SJCRH30 (cell line): ENCODE measurements around the gene LIN28B. TPM values are rescaled to one million over a fixed set of nuclear protein-coding genes. Genes with fewer than 3 reads are reported as not detected.
"Not testable (repeated sequence)": the region's sequence is repeated elsewhere in the genome, so short reads cannot be mapped to it uniquely, and the experiment has no call there.

Experiments
- DNase-seq, 2 experiments: peaks; one replicate each; pipeline ENCODE4 v3.0.0-alpha.2; 2015 to 2020
- H3K27ac ChIP-seq: fragments of 250-450 bp; sonication (Bioruptor Pico); 2 replicates; pipeline ENCODE4 v1.5.1; 2020; ENCODE audit warnings: mild to moderate bottlenecking, moderate library complexity
- H3K27me3 ChIP-seq: fragments of 250-450 bp; sonication (Bioruptor Pico); 2 replicates; pipeline ENCODE4 v1.5.1; 2020; ENCODE audit warnings: mild to moderate bottlenecking, moderate library complexity
- H3K36me3 ChIP-seq: fragments of 250-450 bp; sonication (Bioruptor Pico); 2 replicates; pipeline ENCODE4 v1.5.1; 2020; ENCODE audit warnings: mild to moderate bottlenecking, moderate library complexity
- H3K4me1 ChIP-seq: fragments of 250-450 bp; sonication (Bioruptor Pico); 2 replicates; pipeline ENCODE4 v1.5.1; 2020; ENCODE audit warnings: mild to moderate bottlenecking, moderate library complexity
- H3K4me3 ChIP-seq: fragments of 250-450 bp; sonication (Bioruptor Pico); 2 replicates; pipeline ENCODE4 v1.5.1; 2020; ENCODE audit warnings: mild to moderate bottlenecking, moderate library complexity
- H3K9me3 ChIP-seq: fragments of 250-450 bp; sonication (Bioruptor Pico); replicated peaks from 2 replicates; pipeline ENCODE4 v1.5.1; 2020; ENCODE audit warnings: mild to moderate bottlenecking, moderate library complexity
- total RNA-seq: library from RNA; depleted of rRNA; stranded (reverse); fragments of >200 nt; shearing (Covaris generic); gene quantifications from 2 replicates; pipeline ENCODE4 v1.2.3, GENCODE V29; 2014

Gene LIN28B
- total RNA-seq, 1 experiment from 2014 or later, result 22.4 TPM

DNA sequence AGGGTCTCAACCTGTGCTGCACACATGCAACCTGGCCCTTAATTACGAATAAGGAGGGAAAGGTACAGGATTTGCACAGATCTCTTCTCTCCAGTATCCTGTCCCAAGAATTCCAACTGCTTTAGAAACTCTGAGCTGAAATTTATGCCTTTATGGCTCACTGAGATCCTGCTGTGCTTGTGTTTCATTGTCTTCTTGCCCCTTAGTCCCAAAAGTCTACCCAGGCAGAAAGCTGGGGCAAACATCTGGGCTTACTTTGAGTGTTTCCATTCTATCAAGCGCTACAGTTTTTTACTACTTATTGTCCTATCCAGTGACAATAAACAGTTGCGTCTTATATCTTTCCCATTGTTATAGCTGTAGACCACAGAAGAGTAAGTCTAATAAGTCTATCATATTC is 99.7 kb downstream of the LIN28B start:
- no peaks in the 10 kb centered on the region for H3K36me3 ChIP-seq
- peaks cover 2% of the 10 kb centered on the region for H3K9me3 ChIP-seq
- DNase-seq, result no peak
- no peaks in the 10 kb centered on the region for H3K4me1 ChIP-seq
- H3K27me3 ChIP-seq, result no peaks in the 10 kb centered on the region
- no peak overlapping the region for H3K4me3 ChIP-seq
- H3K27ac ChIP-seq, result no peak overlapping the region

DNA sequence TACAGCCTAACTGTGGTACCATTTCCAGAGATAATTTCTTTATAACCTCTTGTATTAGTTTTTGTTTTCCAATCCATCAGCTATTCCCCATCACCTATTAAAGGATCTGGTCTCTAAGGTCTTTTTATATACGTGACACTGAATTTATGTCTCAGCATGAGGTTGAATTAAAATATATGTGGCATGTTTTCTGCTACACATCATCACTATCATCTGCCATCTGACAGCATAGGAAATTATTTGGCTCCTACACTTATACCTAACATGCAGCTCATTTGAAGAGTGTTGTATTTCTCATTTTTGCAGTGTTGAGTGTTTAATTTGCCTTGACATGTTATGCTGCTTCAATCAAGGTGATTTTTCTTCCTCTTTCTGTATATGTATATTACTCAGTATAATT is 100.3 kb downstream of the LIN28B start:
- Histone ChIP-seq H3K4me1 (no peaks in the 10 kb centered on the region), H3K4me3 (no peak overlapping the region), H3K27me3 (no peaks in the 10 kb centered on the region), H3K27ac (no peak overlapping the region), H3K9me3 (peaks cover 2% of the 10 kb centered on the region), H3K36me3 (no peaks in the 10 kb centered on the region)
- no peak for DNase-seq

DNA sequence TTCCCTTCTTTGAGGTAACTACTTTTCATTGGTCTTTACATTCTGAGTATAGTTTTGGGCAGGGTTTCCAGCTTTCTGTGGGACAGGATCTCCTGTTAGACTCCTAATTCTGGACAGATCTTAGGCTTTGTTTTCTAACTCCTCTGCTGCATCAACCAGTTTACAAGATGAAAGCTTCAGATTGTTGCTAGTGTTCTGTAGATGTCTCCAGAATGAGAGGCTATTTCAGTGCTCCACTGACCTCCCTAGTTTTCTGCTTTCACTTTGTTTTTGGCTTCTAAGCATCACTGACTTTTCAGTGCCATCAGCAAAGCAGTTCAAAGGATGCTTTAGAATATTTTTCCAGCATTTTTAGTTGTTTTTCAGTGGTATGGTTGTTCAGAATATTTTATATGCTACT is 101.4 kb downstream of the LIN28B start:
- Histone ChIP-seq H3K4me1 (no peaks in the 10 kb centered on the region), H3K4me3 (no peak overlapping the region), H3K36me3 (no peaks in the 10 kb centered on the region), H3K27me3 (no peaks in the 10 kb centered on the region), H3K9me3 (no peaks in the 10 kb centered on the region), H3K27ac (no peak overlapping the region)
- DNase-seq, result no peak

DNA sequence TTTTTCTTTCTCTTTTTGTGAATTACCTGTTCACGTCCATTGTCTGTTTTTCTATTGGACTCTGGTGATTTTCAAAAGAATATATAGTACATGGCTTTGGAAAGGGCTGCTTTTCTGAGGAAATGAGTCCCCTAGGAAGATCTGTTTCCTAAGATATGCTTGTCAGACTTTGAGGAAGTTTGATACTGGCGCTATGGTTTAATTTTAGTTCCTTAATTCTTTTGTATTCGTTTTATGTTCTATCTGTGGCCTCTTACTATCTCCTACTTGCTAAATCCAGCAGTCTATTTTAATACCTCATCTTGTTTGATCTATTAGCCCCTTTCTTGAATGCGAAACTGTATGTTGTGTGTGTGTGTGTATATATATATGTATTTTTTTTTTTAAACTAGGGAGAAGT is 101.9 kb downstream of the LIN28B start:
- Histone ChIP-seq H3K36me3 (no peaks in the 10 kb centered on the region), H3K27ac (no peak overlapping the region), H3K27me3 (no peaks in the 10 kb centered on the region), H3K9me3 (no peaks in the 10 kb centered on the region), H3K4me1 (no peaks in the 10 kb centered on the region), H3K4me3 (no peak overlapping the region)
- DNase-seq, result no peak

DNA sequence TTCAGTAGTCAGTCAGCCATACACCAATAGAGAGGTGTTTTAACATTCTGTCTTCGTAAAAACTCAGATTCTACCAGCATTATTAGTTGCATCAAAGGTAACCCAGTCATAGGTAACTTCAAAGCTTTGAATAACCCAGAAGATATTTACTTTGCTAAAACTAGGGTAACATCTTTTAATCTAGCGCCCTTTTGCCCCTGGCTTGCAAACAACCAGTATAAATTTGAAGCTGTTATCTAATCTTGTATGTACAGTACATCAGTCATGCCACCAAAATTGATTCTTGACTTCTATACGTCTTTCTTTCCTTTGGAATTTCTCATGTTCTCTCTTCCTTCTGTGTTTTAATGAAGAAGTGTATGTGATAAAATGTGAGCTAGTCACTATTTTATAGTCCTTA is 109.3 kb downstream of the LIN28B start:
- no peak for DNase-seq
- no peaks in the 10 kb centered on the region for H3K9me3 ChIP-seq
- H3K27me3 ChIP-seq, result no peaks in the 10 kb centered on the region
- H3K4me3 ChIP-seq, result no peak overlapping the region
- no peaks in the 10 kb centered on the region for H3K4me1 ChIP-seq
- no peak overlapping the region for H3K27ac ChIP-seq
- no peaks in the 10 kb centered on the region for H3K36me3 ChIP-seq

DNA sequence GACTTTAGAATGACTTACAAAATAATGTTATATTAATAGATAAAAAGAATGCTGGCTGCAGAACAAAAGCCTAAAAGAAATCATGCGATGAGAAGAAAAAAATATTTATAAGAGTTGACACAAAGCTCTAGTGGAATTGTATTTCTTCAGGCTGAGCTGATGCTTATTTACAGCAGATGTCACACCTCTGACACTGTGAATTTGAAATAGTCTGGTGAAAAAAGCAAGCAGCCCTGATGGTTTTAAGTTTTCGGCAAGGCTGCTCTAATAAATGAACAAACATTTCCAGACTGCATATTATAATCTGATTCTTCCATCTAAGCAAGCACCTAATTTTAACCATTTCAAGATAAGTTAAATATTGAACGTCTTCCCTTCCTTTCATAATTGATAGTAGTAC is 109.9 kb downstream of the LIN28B start:
- H3K9me3 ChIP-seq, result no peaks in the 10 kb centered on the region
- no peaks in the 10 kb centered on the region for H3K4me1 ChIP-seq
- no peaks in the 10 kb centered on the region for H3K36me3 ChIP-seq
- no peak overlapping the region for H3K27ac ChIP-seq
- H3K27me3 ChIP-seq, result no peaks in the 10 kb centered on the region
- H3K4me3 ChIP-seq, result no peak overlapping the region
- DNase-seq, result no peak

DNA sequence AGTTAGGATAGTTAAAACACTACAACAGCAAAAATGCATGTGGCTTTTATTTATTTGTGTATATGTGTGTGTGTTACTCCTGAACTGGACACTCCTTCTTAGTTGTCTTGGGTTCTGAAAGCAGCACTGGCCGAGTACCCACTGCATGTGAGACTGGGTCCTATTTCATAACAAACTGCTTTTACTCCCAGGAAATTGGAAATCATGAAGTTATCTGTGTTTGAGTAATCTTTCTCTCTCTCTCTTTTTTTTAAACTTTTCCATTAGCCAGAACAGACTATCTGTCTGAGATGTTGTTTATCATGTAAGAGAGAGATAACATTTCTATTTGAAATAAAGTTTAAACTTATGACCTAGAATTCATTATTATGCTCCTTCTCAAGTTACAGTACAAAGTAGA is 110.4 kb downstream of the LIN28B start:
- DNase-seq, result no peak
- H3K36me3 ChIP-seq, result no peaks in the 10 kb centered on the region
- H3K27me3 ChIP-seq, result no peaks in the 10 kb centered on the region
- no peak overlapping the region for H3K27ac ChIP-seq
- no peaks in the 10 kb centered on the region for H3K4me1 ChIP-seq
- no peak overlapping the region for H3K4me3 ChIP-seq
- no peaks in the 10 kb centered on the region for H3K9me3 ChIP-seq

DNA sequence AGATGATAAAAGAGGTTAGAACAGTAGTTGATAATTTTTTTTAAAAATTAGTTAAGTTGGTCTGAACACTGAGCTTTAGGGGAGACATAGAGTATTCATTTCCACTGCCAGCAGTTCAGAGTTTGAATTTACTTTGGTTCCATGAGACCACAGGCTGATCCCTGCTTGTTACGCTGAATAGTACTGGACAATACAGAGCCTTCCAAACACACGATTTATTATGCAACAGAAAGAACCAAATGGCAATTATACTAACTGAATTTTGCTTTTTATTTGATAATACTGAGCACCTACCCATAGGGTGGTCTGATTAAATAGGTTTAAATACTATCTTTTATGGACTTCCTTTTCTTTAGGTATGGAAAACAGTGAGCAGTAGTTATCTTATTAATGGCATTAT is 111.5 kb downstream of the LIN28B start:
- no peaks in the 10 kb centered on the region for H3K27me3 ChIP-seq
- no peaks in the 10 kb centered on the region for H3K36me3 ChIP-seq
- no peaks in the 10 kb centered on the region for H3K9me3 ChIP-seq
- no peak for DNase-seq
- H3K27ac ChIP-seq, result no peak overlapping the region
- H3K4me3 ChIP-seq, result no peak overlapping the region
- no peaks in the 10 kb centered on the region for H3K4me1 ChIP-seq

DNA sequence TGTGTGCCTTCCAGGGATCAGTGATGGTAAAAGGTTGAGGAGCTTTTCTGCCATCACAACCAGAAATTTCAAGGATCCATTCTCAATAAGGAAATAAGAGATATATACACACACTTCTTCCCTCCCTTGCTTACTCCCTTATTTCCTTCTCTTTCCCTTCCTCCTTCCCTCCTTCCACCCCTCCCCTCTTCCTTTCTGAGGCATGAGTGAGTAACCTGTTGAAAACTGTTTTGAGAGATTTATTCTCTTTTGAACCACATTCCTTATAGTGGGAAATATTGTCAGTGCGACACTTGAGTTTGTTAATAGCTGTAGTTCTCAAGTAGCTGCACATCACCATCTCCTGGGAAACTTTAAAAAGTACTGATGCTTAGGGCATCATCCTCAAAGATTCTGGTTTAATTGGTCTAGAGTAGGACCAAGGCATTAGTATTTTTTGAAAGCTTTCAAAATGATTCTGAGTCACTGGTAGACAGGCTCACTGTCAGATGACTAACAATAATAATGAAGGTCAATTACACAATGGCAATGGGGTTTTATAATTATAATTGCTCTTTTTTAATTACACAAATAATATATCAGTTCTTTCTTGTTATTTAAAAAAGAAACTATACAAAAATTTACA is 113.0 kb downstream of the LIN28B start:
- H3K9me3 ChIP-seq, result no peaks in the 10 kb centered on the region
- DNase-seq, result no peak

DNA sequence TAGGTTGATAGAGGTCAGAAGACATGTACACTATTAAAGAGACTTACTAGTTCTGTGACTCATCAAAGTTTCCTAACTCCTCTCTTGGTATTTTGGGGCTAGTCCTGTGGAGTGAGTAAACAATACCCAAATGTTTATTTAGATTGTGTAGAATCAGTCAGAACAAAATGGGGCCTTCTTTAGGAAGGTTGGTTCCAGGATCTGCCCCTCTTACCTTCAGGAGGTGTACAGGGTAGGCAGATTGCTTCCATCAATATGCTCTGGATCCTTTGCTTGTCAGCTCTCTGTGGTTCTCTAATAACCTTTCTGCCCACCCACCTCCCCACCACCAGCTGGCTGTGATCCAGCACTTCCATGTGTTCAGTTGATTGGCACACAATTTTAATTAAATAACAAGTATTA is 115.9 kb downstream of the LIN28B start:
- Histone ChIP-seq H3K9me3 (no peaks in the 10 kb centered on the region), H3K4me3 (no peak overlapping the region), H3K36me3 (no peaks in the 10 kb centered on the region), H3K4me1 (peaks cover 3% of the 10 kb centered on the region; the same call in 1 of the 2 replicates), H3K27me3 (no peaks in the 10 kb centered on the region), H3K27ac (no peak overlapping the region)
- DNase-seq, result no peak

More for the DNA sequence above, 113.0 kb downstream of the LIN28B start:
- Histone ChIP-seq H3K27me3 (no peaks in the 10 kb centered on the region), H3K36me3 (no peaks in the 10 kb centered on the region), H3K27ac (no peak overlapping the region), H3K4me1 (no peaks in the 10 kb centered on the region), H3K4me3 (no peak overlapping the region)

DNA sequence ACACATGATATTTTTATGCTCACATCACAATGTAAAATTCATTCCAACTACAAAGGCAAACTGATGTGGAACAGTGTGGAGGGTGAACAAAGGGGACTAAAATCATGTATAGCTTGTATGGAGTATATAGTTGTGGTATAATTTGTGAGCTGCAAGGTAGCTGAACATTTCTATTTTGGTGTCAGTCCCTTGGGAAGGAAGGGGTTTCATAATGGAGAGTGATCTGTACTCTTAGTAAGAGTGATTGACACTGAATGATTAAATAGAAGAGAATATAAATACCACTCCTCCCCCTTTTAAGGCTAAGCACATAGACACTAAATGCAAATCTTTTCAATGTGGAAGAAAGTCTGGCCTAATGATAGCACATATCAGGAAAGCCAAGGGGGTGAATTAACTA is 118.3 kb downstream of the LIN28B start:
- H3K36me3 ChIP-seq, result no peaks in the 10 kb centered on the region
- H3K4me1 ChIP-seq, result peaks cover 3% of the 10 kb centered on the region; the same call in 1 of the 2 replicates
- H3K9me3 ChIP-seq, result no peaks in the 10 kb centered on the region
- H3K27me3 ChIP-seq, result no peaks in the 10 kb centered on the region
- no peak overlapping the region for H3K4me3 ChIP-seq
- H3K27ac ChIP-seq, result no peak overlapping the region
- DNase-seq, result no peak

DNA sequence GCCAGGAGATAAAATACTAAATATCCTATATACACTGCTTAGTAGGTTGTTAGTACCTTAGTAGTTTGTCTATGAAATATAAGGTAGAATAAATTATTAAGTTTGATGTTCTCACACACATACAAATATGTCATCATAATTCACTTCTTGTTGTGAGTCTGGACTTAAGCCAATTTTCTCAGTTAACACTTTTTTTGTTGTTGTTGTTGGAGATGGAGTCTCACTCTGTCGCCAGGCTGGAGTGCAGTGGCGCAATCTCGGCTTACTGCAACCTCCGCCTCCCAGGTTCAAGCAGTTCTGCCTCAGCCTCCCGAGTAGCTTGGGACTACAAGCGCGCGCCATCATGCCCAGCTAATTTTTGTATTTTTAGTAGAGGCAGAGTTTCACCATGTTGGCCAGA is 119.5 kb downstream of the LIN28B start:
- not testable (repeated sequence) for H3K4me3 ChIP-seq, H3K9me3 ChIP-seq, DNase-seq

DNA sequence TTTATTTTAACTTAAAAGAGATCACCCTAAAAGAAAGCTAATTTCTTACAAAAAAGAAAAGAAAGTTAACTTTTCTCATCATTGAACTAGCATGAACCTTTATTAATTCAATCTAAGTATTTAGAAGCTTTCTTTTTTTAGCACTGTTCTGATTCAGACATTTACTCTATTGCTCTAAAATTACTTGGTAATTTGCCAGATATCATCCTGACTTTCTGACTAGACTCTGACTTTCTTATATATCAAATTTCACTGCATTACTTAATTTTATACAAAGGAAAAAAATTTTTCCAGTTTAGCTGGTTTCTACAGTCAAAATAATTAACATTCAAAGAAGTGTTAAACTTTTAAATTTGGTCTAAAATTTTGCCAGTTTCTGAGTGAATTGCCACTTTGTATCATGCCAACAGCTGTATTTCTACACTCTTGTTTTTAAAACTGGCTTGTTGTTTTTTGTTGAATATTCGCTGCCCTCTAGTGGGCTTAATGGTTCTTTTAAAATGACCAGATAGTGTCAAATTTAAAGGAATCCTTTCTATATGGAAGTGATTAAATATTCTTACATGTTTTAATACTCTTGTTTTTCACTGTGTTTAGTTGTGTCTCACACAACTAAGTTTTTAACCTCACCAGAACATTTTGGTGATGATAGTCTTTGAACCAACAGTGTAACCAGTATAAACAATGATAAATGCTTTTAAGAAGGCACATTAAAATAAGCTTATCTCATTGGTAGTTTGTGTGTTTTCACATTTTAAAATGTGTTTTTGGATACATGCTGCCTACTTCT is 120.9 kb downstream of the LIN28B start:
- Histone ChIP-seq H3K36me3 (no peaks in the 10 kb centered on the region), H3K4me1 (peaks cover 3% of the 10 kb centered on the region; the same call in 1 of the 2 replicates), H3K9me3 (no peaks in the 10 kb centered on the region), H3K27ac (no peak overlapping the region), H3K4me3 (no peak overlapping the region), H3K27me3 (no peaks in the 10 kb centered on the region)
- DNase-seq, result peak; percentile 16 to 78

More for the DNA sequence above, 119.5 kb downstream of the LIN28B start:
- not testable (repeated sequence) for H3K27ac ChIP-seq, H3K4me1 ChIP-seq, H3K27me3 ChIP-seq, H3K36me3 ChIP-seq

DNA sequence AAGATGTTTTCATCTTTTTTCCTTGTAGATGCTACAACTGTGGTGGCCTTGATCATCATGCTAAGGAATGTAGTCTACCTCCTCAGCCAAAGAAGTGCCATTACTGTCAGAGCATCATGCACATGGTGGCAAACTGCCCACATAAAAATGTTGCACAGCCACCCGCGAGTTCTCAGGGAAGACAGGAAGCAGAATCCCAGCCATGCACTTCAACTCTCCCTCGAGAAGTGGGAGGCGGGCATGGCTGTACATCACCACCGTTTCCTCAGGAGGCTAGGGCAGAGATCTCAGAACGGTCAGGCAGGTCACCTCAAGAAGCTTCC is 121.4 kb downstream of the LIN28B start:
- Histone ChIP-seq H3K27me3 (no peaks in the 10 kb centered on the region), H3K4me1 (peaks cover 3% of the 10 kb centered on the region; the same call in 1 of the 2 replicates), H3K36me3 (no peaks in the 10 kb centered on the region), H3K9me3 (no peaks in the 10 kb centered on the region), H3K4me3 (no peak overlapping the region), H3K27ac (no peak overlapping the region)
- no peak for DNase-seq

DNA sequence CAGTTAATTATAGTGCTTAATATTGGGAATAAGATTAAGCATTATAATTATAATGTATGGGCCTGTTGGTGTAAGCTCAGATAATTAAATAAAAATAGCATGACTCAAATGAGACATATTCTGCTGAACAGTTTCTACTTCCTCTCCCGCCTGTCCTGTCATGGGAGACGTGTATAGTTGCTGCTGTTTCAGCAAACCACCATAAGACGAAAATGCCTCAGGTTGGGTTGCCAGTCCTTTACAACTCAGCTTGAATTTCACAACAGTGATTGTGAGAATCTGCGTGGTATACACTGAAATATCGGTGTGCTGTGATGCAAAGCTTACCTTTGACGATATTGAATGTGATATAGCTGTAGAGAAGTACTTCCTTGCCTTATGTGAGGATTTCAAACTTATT is 123.4 kb downstream of the LIN28B start:
- Histone ChIP-seq H3K27ac (no peak overlapping the region), H3K4me3 (no peak overlapping the region), H3K9me3 (no peaks in the 10 kb centered on the region), H3K27me3 (no peaks in the 10 kb centered on the region), H3K36me3 (no peaks in the 10 kb centered on the region), H3K4me1 (peaks cover 3% of the 10 kb centered on the region; the same call in 1 of the 2 replicates)
- DNase-seq, result no peak

DNA sequence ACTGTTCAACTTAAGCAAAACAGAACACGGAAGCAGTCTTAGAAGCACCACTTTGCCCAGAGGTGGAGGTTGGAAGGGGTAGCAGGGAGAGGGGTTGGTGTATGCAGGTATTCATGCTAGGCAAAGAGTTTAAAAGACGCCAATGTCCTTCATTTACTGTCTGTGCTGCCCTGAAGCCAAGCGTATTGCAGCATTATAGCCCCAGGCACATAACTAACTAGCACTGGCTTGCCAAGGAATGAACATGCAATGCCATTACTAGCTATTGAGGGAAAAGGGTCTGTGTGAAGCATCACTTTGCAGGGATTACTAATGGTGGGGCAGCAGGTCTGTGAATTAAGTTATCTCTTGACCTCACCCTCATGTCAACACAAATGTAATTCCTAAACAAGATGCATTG is 124.8 kb downstream of the LIN28B start:
- H3K36me3 ChIP-seq, result not testable (repeated sequence)

More for the DNA sequence above, 124.8 kb downstream of the LIN28B start:
- H3K27ac ChIP-seq, DNase-seq, H3K27me3 ChIP-seq, H3K4me3 ChIP-seq, H3K4me1 ChIP-seq, H3K9me3 ChIP-seq: not testable (repeated sequence)
